Trophoblast cell (in vitro differentiated cells and primary cell): ENCODE results near the gene PRRG2.
A peak's percentile ranks its signal among the peaks of the same experiment; 100 is the strongest.

Source experiments
- DNase-seq, 2 donors: peaks; one replicate each; pipeline ENCODE4 v3.0.0-alpha.2; 2016
- H2AFZ ChIP-seq: 2 replicates; pipeline ENCODE4 v1.6.1; 2013; ENCODE audit warnings: low read length, moderate library complexity, mild to moderate bottlenecking; ENCODE audit not compliant: insufficient read depth, poor library complexity
- H2AK5ac ChIP-seq: 2 replicates; pipeline ENCODE4 v1.6.1; 2013; ENCODE audit warnings: mild to moderate bottlenecking, low read length
- H2BK120ac ChIP-seq: 2 replicates; pipeline ENCODE4 v1.6.1; 2013; ENCODE audit warnings: low read length, mild to moderate bottlenecking, moderate library complexity; ENCODE audit not compliant: insufficient read depth, poor library complexity
- H2BK12ac ChIP-seq: 2 replicates; pipeline ENCODE4 v1.6.1; 2013; ENCODE audit warnings: mild to moderate bottlenecking, low read length, moderate library complexity
- H2BK5ac ChIP-seq: 2 replicates; pipeline ENCODE4 v1.6.1; 2013; ENCODE audit warnings: low read length, low read depth, moderate library complexity, mild to moderate bottlenecking; ENCODE audit not compliant: poor library complexity
- H3K14ac ChIP-seq: 2 replicates; pipeline ENCODE4 v1.6.1; 2013; ENCODE audit warnings: mild to moderate bottlenecking, low read length
- H3K18ac ChIP-seq: 2 replicates; pipeline ENCODE4 v1.6.1; 2013; ENCODE audit warnings: mild to moderate bottlenecking, low read length
- H3K23ac ChIP-seq: 2 replicates; pipeline ENCODE4 v1.6.1; 2013; ENCODE audit warnings: low read length
- H3K27ac ChIP-seq: 2 replicates; pipeline ENCODE4 v1.5.1; 2013; ENCODE audit warnings: low read depth, mild to moderate bottlenecking, inconsistent platforms, low read length, moderate library complexity
- H3K27me3 ChIP-seq: 2 replicates; pipeline ENCODE4 v1.6.1; 2013; ENCODE audit warnings: inconsistent platforms, mild to moderate bottlenecking, low read length, moderate library complexity; ENCODE audit not compliant: insufficient read depth
- H3K36me3 ChIP-seq, 2 experiments: 1 replicate in 1 of 2; 2 replicates in 1 of 2; pipeline ENCODE4 v1.6.1; 2013; ENCODE audit warnings: low read length in 2 of 2, mild to moderate bottlenecking in 2 of 2, moderate library complexity in 1 of 2; ENCODE audit not compliant: insufficient read depth in 2 of 2, control insufficient read depth in 1 of 2
- H3K4ac ChIP-seq: 2 replicates; pipeline ENCODE4 v1.6.1; 2013; ENCODE audit warnings: low read depth, mild to moderate bottlenecking, low read length, moderate library complexity
- H3K4me1 ChIP-seq, 2 experiments: 1 replicate in 1 of 2; 2 replicates in 1 of 2; pipeline ENCODE4 v1.6.1; 2013; ENCODE audit warnings: low read length in 2 of 2, mild to moderate bottlenecking in 2 of 2, moderate library complexity in 1 of 2; ENCODE audit not compliant: insufficient read depth in 2 of 2, control insufficient read depth in 1 of 2
- H3K4me2 ChIP-seq: 2 replicates; pipeline ENCODE4 v1.6.1; 2013; ENCODE audit warnings: inconsistent platforms, mild to moderate bottlenecking, low read length, moderate library complexity
- H3K4me3 ChIP-seq: 2 replicates; pipeline ENCODE4 v1.5.1; 2013; ENCODE audit warnings: mild to moderate bottlenecking, low read depth, low read length, inconsistent platforms
- H3K79me1 ChIP-seq: one replicate; pipeline ENCODE4 v1.6.1; 2013; ENCODE audit warnings: low read length
- H3K79me2 ChIP-seq: 2 replicates; pipeline ENCODE4 v1.6.1; 2013; ENCODE audit warnings: low read length, mild to moderate bottlenecking; ENCODE audit not compliant: control insufficient read depth, insufficient read depth, poor library complexity
- H3K9ac ChIP-seq: 2 replicates; pipeline ENCODE4 v1.6.1; 2013; ENCODE audit warnings: mild to moderate bottlenecking, low read length
- H3K9me3 ChIP-seq: 2 replicates; pipeline ENCODE4 v1.6.1; 2013; ENCODE audit warnings: low read depth, mild to moderate bottlenecking, control low read depth, inconsistent platforms, low read length; ENCODE audit not compliant: insufficient read depth
- H4K12ac ChIP-seq: 2 replicates; pipeline ENCODE4 v1.6.1; 2013; ENCODE audit warnings: low read depth, mild to moderate bottlenecking, low read length, moderate library complexity
- H4K8ac ChIP-seq: 2 replicates; pipeline ENCODE4 v1.6.1; 2013; ENCODE audit warnings: low read depth, mild to moderate bottlenecking, low read length, moderate library complexity
- H4K91ac ChIP-seq: one replicate; pipeline ENCODE4 v1.6.1; 2013; ENCODE audit warnings: low read depth, mild to moderate bottlenecking, low read length, moderate library complexity
- WGBS: extraction: QIAGEN DNeasy Blood & Tissue Kit; methylation state at CpG from one replicate; pipeline ENCODE4 v1.1.7; 2013; ENCODE audit warnings: missing lambda C conversion rate; ENCODE audit not compliant: insufficient read length, insufficient coverage; ENCODE audit errors: extremely low coverage; 5-methylcytosine and 5-hydroxymethylcytosine counted together

Gene PRRG2

GRCh38 chr19:49579193-49579592 is 1.9 kb upstream of the PRRG2 start:
- H2BK120ac ChIP-seq: no peak overlapping the region
- H3K4me3 ChIP-seq: no peak overlapping the region
- peaks cover 10 to 15% of the 10 kb centered on the region in 2 experiments for H3K36me3 ChIP-seq
- no peak overlapping the region for H2AK5ac ChIP-seq
- H3K27ac ChIP-seq: no peak overlapping the region
- no peak for DNase-seq
- H3K14ac ChIP-seq: no peak overlapping the region
- H4K8ac ChIP-seq: no peak overlapping the region
- H3K9ac ChIP-seq: no peak overlapping the region
- no peak overlapping the region for H3K4ac ChIP-seq
- peaks cover 6% of the 10 kb centered on the region for H3K79me2 ChIP-seq
- no peak overlapping the region for H3K4me2 ChIP-seq
- no peak overlapping the region for H4K91ac ChIP-seq
- WGBS: no CpG with 5 or more reads among the region's 4 CpGs
- no peaks in the 10 kb centered on the region for H3K27me3 ChIP-seq
- H3K9me3 ChIP-seq: no peaks in the 10 kb centered on the region
- H2AFZ ChIP-seq: no peak overlapping the region
- peaks cover 11% of the 10 kb centered on the region for H3K79me1 ChIP-seq
- H2BK12ac ChIP-seq: no peak overlapping the region
- no peak overlapping the region for H2BK5ac ChIP-seq
- no peak overlapping the region for H3K18ac ChIP-seq
- no peak overlapping the region for H3K23ac ChIP-seq
- no peak overlapping the region for H4K12ac ChIP-seq
- peaks cover 0 to 7% of the 10 kb centered on the region in 2 experiments for H3K4me1 ChIP-seq

GRCh38 chr19:49579947-49580263 is 1.2 kb upstream of the PRRG2 start:
- DNase-seq: no peak
- Histone ChIP-seq H3K4ac (peak overlapping the region; percentile 84), H4K8ac (peak overlapping the region; percentile 78), H3K4me2 (peak overlapping the region; percentile 90), H3K4me3 (peak overlapping the region; percentile 82), H3K79me1 (peaks cover 11% of the 10 kb centered on the region), H3K23ac (no peak overlapping the region), H3K18ac (peak overlapping the region; percentile 25), H3K9me3 (no peaks in the 10 kb centered on the region), H2BK12ac (peak overlapping the region; percentile 54), H2BK5ac (peak overlapping the region; percentile 21), H3K36me3 (peaks cover 6 to 11% of the 10 kb centered on the region in 2 experiments), H4K91ac (peak overlapping the region; percentile 48), H2AK5ac (peak overlapping the region; percentile 88), H3K14ac (peak overlapping the region; percentile 77), H2BK120ac (peak overlapping the region; percentile 2), H3K4me1 (peaks cover 0 to 10% of the 10 kb centered on the region in 2 experiments), H3K27ac (peak overlapping the region; percentile 40), H3K27me3 (no peaks in the 10 kb centered on the region), H3K79me2 (peaks cover 6% of the 10 kb centered on the region), H4K12ac (peak overlapping the region; percentile 80), H2AFZ (peak overlapping the region; percentile 17), H3K9ac (peak overlapping the region; percentile 90)
- no CpG with 5 or more reads among the region's 8 CpGs for WGBS

- Histone ChIP-seq H3K4ac (peak within 1 kb of the TSS; percentile 84), H2BK5ac (peak within 1 kb of the TSS; percentile 21), H3K27ac (peak within 1 kb of the TSS; percentile 40), H4K91ac (peak within 1 kb of the TSS; percentile 67), H3K27me3 (no peaks in the 10 kb centered on the region), H3K4me3 (peak within 1 kb of the TSS; percentile 82), H3K79me2 (peaks cover 6% of the 10 kb centered on the region), H3K23ac (no peak within 1 kb of the TSS), H4K12ac (peak within 1 kb of the TSS; percentile 80), H2AK5ac (peak within 1 kb of the TSS; percentile 88), H3K18ac (peak within 1 kb of the TSS; percentile 25), H3K9me3 (no peaks in the 10 kb centered on the region), H4K8ac (peak within 1 kb of the TSS; percentile 84), H2BK120ac (peak within 1 kb of the TSS; percentile 2), H3K4me2 (peak within 1 kb of the TSS; percentile 90), H3K4me1 (peaks cover 0 to 11% of the 10 kb centered on the region in 2 experiments), H3K36me3 (peaks cover 6% of the 10 kb centered on the region in 2 experiments), H2BK12ac (peak within 1 kb of the TSS; percentile 54), H3K9ac (peak within 1 kb of the TSS; percentile 90), H2AFZ (peak within 1 kb of the TSS; percentile 75), H3K79me1 (peaks cover 11% of the 10 kb centered on the region), H3K14ac (peak within 1 kb of the TSS; percentile 77)
- WGBS: no CpG with 5 or more reads among the region's 31 CpGs
- DNase-seq: peak; percentile 95 to 98
Observed at GRCh38 chr19:49580264-49581006, 681 bp upstream of the PRRG2 start, which contains the start of gene NOSIP. TSS of gene NOSIP (minus strand) at chr19:49580556. CDS start at chr19:49560691, 19,865 bp downstream.

- no peak overlapping the region for H3K4ac ChIP-seq
- no peak overlapping the region for H2BK120ac ChIP-seq
- H4K91ac ChIP-seq: no peak overlapping the region
- H3K14ac ChIP-seq: no peak overlapping the region
- H3K36me3 ChIP-seq: no peaks in the 10 kb centered on the region
- no peak overlapping the region for H3K4me3 ChIP-seq
- no peak overlapping the region for H3K4me2 ChIP-seq
- H3K9ac ChIP-seq: no peak overlapping the region
- H3K27me3 ChIP-seq: no peaks in the 10 kb centered on the region
- H3K79me1 ChIP-seq: peaks cover 11% of the 10 kb centered on the region
- no peak overlapping the region for H2AFZ ChIP-seq
- no peak overlapping the region for H4K12ac ChIP-seq
- H3K4me1 ChIP-seq: peaks cover 0 to 11% of the 10 kb centered on the region in 2 experiments
- DNase-seq: no peak
- H3K23ac ChIP-seq: no peak overlapping the region
- no peak overlapping the region for H2BK12ac ChIP-seq
- no CpG with 5 or more reads among the region's 2 CpGs for WGBS
- no peak overlapping the region for H4K8ac ChIP-seq
- no peak overlapping the region for H2BK5ac ChIP-seq
- no peaks in the 10 kb centered on the region for H3K9me3 ChIP-seq
- peaks cover 6% of the 10 kb centered on the region for H3K79me2 ChIP-seq
- H3K18ac ChIP-seq: no peak overlapping the region
- no peak overlapping the region for H2AK5ac ChIP-seq
- no peak overlapping the region for H3K27ac ChIP-seq
Observed at GRCh38 chr19:49583239-49583638, 2.1 kb downstream of the PRRG2 start.
